NB4 (cell line): Measurements from ENCODE around the gene SYTL2.

Experiments used
- CTCF ChIP-seq: IDR thresholded peaks from one replicate; pipeline ENCODE4 v1.5.1; 2012; ENCODE audit warnings: low read depth, low read length
- MAX ChIP-seq: IDR thresholded peaks from 2 replicates; pipeline ENCODE4 v1.6.1; 2011; ENCODE audit warnings: low read depth, low read length
- POLR2A ChIP-seq: IDR thresholded peaks from 2 replicates; pipeline ENCODE4 v1.6.1; 2011; ENCODE audit warnings: mild to moderate bottlenecking; ENCODE audit not compliant: insufficient read length; ENCODE audit errors: extremely low read depth

GRCh38 chr11:85823816-85824215, 12.9 kb upstream of the SYTL2 start:
- TF ChIP-seq CTCF (no peak), POLR2A (no peak), MAX (no peak)
